ENCODE results near the gene CD34.
"Not testable (repeated sequence)": the region's sequence is repeated elsewhere in the genome, so short reads cannot be mapped to it uniquely, and the experiment has no call there.

CD34 gene

DNA sequence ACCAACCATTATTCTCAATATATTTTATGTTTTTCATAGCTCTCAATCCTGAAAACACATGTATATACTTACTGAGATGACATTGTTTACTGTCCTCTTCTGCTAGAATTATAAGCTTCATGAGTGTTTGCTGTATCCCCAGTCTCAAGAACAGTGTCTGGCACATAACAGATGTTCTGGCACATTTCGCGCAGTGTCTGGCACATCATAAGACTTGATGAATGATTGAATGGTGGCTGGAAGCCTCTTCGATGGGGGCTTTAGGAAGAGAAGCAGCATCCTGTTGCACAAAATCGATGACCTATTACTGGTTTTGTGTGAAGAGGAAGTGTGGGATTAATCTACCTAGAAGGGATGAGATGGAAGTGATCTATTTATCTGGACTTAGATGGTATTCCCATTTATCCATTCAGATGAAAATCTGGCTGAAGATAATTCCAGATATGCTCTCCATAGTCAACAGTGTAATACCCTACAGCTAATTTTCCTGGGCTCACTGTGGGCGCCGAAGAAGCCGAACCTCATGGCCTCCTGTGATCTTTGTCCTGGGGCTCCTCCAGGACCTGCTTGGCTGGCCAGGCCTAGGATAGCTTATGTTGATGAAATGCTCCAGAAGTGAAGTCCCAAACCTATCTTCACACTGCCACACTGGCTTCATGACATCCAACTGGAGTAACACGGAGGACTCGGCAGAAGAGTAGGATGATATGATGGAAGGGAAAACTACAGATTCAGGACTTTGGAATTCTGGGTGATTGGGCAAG, 26.5 kb downstream of the CD34 start:
- Mint-ChIP-seq H3K9me3 (no peaks in the 10 kb centered on the region), H3K27me3 (ENCODE audit: low read depth, poor library complexity) (peaks cover 28% of the 10 kb centered on the region), H3K4me3 (no peak overlapping the region), H3K36me3 (ENCODE audit: low read depth) (no peaks in the 10 kb centered on the region), H3K27ac (no peak overlapping the region), H3K4me1 (peaks cover 22% of the 10 kb centered on the region)
- TF ChIP-seq, protein P1, sequence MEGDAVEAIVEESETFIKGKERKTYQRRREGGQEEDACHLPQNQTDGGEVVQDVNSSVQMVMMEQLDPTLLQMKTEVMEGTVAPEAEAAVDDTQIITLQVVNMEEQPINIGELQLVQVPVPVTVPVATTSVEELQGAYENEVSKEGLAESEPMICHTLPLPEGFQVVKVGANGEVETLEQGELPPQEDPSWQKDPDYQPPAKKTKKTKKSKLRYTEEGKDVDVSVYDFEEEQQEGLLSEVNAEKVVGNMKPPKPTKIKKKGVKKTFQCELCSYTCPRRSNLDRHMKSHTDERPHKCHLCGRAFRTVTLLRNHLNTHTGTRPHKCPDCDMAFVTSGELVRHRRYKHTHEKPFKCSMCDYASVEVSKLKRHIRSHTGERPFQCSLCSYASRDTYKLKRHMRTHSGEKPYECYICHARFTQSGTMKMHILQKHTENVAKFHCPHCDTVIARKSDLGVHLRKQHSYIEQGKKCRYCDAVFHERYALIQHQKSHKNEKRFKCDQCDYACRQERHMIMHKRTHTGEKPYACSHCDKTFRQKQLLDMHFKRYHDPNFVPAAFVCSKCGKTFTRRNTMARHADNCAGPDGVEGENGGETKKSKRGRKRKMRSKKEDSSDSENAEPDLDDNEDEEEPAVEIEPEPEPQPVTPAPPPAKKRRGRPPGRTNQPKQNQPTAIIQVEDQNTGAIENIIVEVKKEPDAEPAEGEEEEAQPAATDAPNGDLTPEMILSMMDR (IDR thresholded peaks at IDR 0.05): no peak
- DNase-seq: no peak

DNA sequence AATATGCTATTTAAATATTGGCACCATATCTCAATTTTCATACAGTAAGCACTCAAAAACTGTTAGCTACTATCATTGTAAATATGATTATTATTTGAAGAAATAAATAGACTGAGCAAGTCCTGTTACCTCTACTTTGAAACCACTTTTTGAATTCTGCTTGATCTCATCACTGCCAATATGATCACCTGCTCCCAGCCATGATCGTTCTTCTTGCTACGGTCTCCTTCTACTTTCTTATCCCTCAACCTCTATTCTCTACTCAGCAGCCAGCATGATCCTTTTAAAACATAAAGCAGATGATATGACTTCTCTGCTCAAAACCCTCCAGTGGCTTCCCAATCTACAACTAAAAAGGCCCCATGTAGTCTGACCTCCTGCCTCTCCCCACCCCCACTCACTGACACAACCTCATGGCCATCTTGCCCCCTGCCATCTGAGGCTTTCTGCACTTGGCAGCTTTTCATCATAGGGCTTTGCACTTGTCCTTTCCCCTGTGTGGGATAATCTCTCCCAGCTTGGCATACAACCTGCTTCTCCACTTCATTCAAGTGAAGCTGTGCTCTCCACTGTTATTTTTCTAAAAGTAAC, 27.2 kb downstream of the CD34 start:
- Mint-ChIP-seq H3K36me3 (ENCODE audit: low read depth) (no peaks in the 10 kb centered on the region), H3K9me3 (no peaks in the 10 kb centered on the region), H3K27ac (no peak overlapping the region), H3K4me1 (peaks cover 22% of the 10 kb centered on the region), H3K4me3 (no peak overlapping the region), H3K27me3 (ENCODE audit: low read depth, poor library complexity) (peaks cover 28% of the 10 kb centered on the region)
- TF ChIP-seq, protein P1 (IDR thresholded peaks at IDR 0.05): no peak
- no peak for DNase-seq

DNA sequence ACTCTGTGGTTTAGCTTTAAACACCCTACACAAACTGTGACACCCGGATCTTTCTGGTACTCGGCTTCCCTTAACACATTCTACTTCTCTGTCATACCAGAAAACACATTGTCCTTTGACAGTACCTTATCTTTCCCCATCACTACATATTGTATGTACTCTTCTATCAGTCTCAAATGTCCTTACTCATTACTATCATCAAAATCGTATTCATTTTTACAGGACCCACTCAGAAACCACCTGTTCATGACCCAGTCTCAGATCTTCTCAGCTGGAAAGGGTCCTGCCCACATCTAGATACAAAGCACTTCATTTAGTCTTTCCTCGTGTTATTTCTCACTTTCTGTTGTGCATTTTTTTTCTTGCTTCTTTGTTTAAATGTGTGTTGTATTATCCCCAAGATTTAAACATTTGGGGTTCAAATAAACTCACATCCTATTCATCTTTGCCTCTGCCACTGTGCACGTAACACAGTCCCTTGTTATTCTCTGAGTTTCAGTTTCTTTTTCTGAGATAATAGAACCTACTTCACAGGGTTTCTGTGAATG, 27.7 kb downstream of the CD34 start:
- Mint-ChIP-seq H3K36me3 (ENCODE audit: low read depth) (no peaks in the 10 kb centered on the region), H3K4me1 (peaks cover 17% of the 10 kb centered on the region), H3K27ac (no peak overlapping the region), H3K27me3 (ENCODE audit: low read depth, poor library complexity) (peaks cover 24% of the 10 kb centered on the region), H3K9me3 (no peaks in the 10 kb centered on the region), H3K4me3 (no peak overlapping the region)
- TF ChIP-seq, protein P1 (IDR thresholded peaks at IDR 0.05): no peak
- DNase-seq: no peak

DNA sequence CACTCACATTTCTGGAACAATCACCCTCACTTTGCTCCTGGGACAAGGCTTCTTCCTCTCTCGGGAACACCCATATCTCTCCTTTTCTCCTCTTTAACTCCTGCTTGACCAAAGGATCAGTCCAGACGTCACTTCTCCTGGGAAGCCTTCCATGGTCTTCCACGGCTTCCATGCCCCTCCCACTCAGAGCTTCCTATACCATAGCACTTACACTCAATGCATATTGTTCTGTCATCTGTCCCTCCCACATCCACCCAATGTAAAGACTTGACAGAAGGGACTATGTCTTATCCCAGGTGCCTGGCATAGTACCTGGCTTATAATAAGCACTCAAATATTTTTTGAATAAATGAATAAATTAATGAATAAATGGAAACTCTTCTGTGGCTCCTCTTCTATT, 28.2 kb downstream of the CD34 start:
- Mint-ChIP-seq H3K36me3 (ENCODE audit: low read depth) (no peaks in the 10 kb centered on the region), H3K4me1 (peaks cover 17% of the 10 kb centered on the region), H3K27ac (no peak overlapping the region), H3K4me3 (no peak overlapping the region), H3K9me3 (no peaks in the 10 kb centered on the region), H3K27me3 (ENCODE audit: low read depth, poor library complexity) (peaks cover 24% of the 10 kb centered on the region)
- DNase-seq: no peak
- TF ChIP-seq, protein P1 (IDR thresholded peaks at IDR 0.05): no peak

DNA sequence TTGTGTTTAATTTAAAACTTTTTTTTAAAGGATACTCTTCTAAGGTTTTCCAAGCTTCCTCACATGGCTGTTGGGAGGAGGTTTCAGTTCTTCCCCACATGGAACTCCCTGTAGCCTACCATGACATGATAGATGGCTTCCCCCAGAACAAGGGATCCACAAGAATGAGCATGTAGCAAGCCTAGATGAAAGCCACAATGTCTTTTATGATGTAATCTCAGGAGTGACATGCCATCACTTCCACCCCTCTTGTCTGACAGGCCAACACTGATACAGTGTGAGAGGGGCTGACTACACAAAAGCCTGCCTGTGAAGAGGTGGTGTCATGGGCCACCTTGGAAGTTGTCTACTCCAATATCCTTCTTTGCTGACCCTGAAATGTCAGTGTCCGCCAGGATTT, 32.0 kb downstream of the CD34 start:
- Mint-ChIP-seq H3K4me3 (no peak overlapping the region), H3K27me3 (ENCODE audit: low read depth, poor library complexity) (peaks cover 40% of the 10 kb centered on the region), H3K4me1 (peaks cover 4% of the 10 kb centered on the region), H3K36me3 (ENCODE audit: low read depth) (no peaks in the 10 kb centered on the region), H3K27ac (no peak overlapping the region), H3K9me3 (no peaks in the 10 kb centered on the region)
- TF ChIP-seq, protein P1 (IDR thresholded peaks at IDR 0.05): no peak
- DNase-seq: no peak

DNA sequence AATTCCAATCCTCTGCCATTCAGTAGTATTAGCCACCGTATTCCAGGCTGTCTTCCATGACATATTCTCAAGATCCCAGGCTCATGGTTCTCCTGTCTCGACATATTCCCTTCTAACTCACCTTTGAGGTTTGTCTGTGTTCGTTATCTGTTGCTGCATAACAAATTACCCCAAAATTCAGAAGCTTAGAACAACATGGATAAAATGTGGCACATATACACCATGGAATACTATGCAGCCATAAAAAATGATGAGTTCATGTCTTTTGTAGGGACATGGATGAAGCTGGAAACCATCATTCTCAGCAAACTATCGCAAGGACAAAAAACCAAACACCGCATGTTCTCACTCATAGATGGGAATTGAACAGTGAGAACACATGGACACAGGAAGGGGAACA, 33.0 kb downstream of the CD34 start:
- H3K27me3 Mint-ChIP-seq (ENCODE audit: low read depth, poor library complexity): peaks cover 41% of the 10 kb centered on the region
- not testable (repeated sequence) for H3K9me3 Mint-ChIP-seq

More for the DNA sequence above, 33.0 kb downstream of the CD34 start:
- not testable (repeated sequence) for H3K4me1 Mint-ChIP-seq; DNase-seq; H3K36me3 Mint-ChIP-seq (ENCODE audit: low read depth); H3K4me3 Mint-ChIP-seq; H3K27ac Mint-ChIP-seq

Measured in nephron progenitor cell (in vitro differentiated cells).